GM21367 (cell line): ENCODE measurements around the gene STMN3.

Source experiments
- ATAC-seq: cut with Tn5 transposase; IDR thresholded peaks from one replicate; pipeline ENCODE4 v1.9.1; 2021; ENCODE audit not compliant: unreplicated experiment

STMN3 gene

DNA sequence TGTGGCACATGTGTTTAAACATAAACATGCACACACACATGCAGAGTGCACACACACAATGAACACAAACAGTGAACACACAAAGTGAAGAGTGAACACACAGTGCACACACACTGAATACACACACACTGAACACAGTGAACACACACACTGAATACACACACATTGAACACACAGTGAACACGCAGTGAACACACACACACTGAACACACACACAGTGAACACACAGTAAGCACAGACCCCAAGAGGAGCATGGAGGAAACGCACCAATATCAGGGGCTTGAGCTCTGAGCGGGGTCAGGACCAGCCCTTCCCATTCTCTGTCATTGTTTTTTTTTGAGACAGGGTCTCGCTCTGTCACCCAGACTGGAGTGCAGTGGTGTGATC is 62.1 kb downstream of the STMN3 start:
- ATAC-seq = no peak

GRCh38 chr20:63590218-63591146 is 62.7 kb downstream of the STMN3 start:
- ATAC-seq = no peak
